ENCODE measurements around the gene PNMT. TPM values are rescaled to one million over a fixed set of nuclear protein-coding genes. Genes with fewer than 3 reads are reported as not detected.

The PNMT gene
- total and polyA plus RNA-seq, 2 of the 8 experiments (the other 6 are each of a cell fraction or from before 2014, with no cell fraction given) = 5.6 to 10.9 TPM

GRCh38 chr17:39639566-39640458 is 28.4 kb upstream of the PNMT start (continued):
- TF ChIP-seq, protein P1, sequence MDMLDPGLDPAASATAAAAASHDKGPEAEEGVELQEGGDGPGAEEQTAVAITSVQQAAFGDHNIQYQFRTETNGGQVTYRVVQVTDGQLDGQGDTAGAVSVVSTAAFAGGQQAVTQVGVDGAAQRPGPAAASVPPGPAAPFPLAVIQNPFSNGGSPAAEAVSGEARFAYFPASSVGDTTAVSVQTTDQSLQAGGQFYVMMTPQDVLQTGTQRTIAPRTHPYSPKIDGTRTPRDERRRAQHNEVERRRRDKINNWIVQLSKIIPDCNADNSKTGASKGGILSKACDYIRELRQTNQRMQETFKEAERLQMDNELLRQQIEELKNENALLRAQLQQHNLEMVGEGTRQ (IDR thresholded peaks at IDR 0.05; ENCODE audit: low read length) = no peak
- no peak for TF ChIP-seq TEAD4 (IDR thresholded peaks at IDR 0.05; ENCODE audit: low read depth, low read length)
